HG02678 (cell line): ENCODE measurements around the gene SOX18.

Experiments
- ATAC-seq: cut with Tn5 transposase; IDR thresholded peaks from one replicate; pipeline ENCODE4 v1.9.1; 2021; ENCODE audit warnings: mild to moderate bottlenecking, moderate library complexity; ENCODE audit not compliant: unreplicated experiment

Gene SOX18

GRCh38 chr20:64069209-64069613, 19.8 kb upstream of the SOX18 start:
- ATAC-seq, result no peak

GRCh38 chr20:64068386-64069208, 19.2 kb upstream of the SOX18 start:
- ATAC-seq, result no peak

- ATAC-seq, result no peak
Measured at GRCh38 chr20:64067733-64068307, 18.4 kb upstream of the SOX18 start.

GRCh38 chr20:64067005-64067632, 17.7 kb upstream of the SOX18 start:
- no peak for ATAC-seq

- no peak for ATAC-seq
Measured at GRCh38 chr20:64065974-64066343, 16.5 kb upstream of the SOX18 start.

GRCh38 chr20:64065062-64065973, 15.9 kb upstream of the SOX18 start:
- ATAC-seq, result no peak

- ATAC-seq, result no peak
Measured at GRCh38 chr20:64064145-64064698, 14.8 kb upstream of the SOX18 start.

GRCh38 chr20:64063389-64064144, 14.1 kb upstream of the SOX18 start:
- ATAC-seq, result no peak

GRCh38 chr20:64062596-64063388, 13.4 kb upstream of the SOX18 start, which contains the start of gene TCEA2:
TSS of gene TCEA2 (plus strand) at chr20:64063198. CDS start at chr20:64063313, 115 bp downstream.
- peak; percentile 87 for ATAC-seq

GRCh38 chr20:64062276-64062595, 12.8 kb upstream of the SOX18 start:
- no peak for ATAC-seq

- ATAC-seq, result no peak
Measured at GRCh38 chr20:64058536-64058935, 9.1 kb upstream of the SOX18 start.

- ATAC-seq, result no peak
Measured at GRCh38 chr20:64057628-64058498, 8.4 kb upstream of the SOX18 start.

- ATAC-seq, result no peak
Measured at GRCh38 chr20:64056889-64057627, 7.6 kb upstream of the SOX18 start.

- ATAC-seq, result no peak
Measured at GRCh38 chr20:64056639-64056888, 7.1 kb upstream of the SOX18 start.

GRCh38 chr20:64055893-64056638, 6.6 kb upstream of the SOX18 start:
- no peak for ATAC-seq

GRCh38 chr20:64055396-64055892, 6.0 kb upstream of the SOX18 start:
- no peak for ATAC-seq
